Endometrial microvascular endothelial cells (primary cell): ENCODE data around the gene ZFAND4. TPM values are rescaled to one million over a fixed set of nuclear protein-coding genes. Genes with fewer than 3 reads are reported as not detected.
"Not testable (repeated sequence)": the region's sequence is repeated elsewhere in the genome, so short reads cannot be mapped to it uniquely, and the experiment has no call there.

ENCODE experiments used
- in situ Hi-C: cut with HindIII; loops from 2 replicates; pipeline ENCODE4 v1.10.0; 2017; ENCODE audit warnings: low sequenced_read_pairs, low pct_unique_long_range_greater_than_20kb; ENCODE audit errors: inconsistent ontology term
- total RNA-seq: library from RNA; depleted of rRNA; stranded (reverse); fragments of >200 nt; gene quantifications from one replicate; pipeline ENCODE4 v1.2.3, GENCODE V29; 2015; ENCODE audit errors: inconsistent ontology term

ZFAND4 gene
- total RNA-seq, 1 donor from 2014 or later = 3.8 TPM

- in situ Hi-C loops = no loop called here
Measured at GRCh38 chr10:45646384-45647050, 26.1 kb downstream of the ZFAND4 start.

GRCh38 chr10:45644527-45644926 lies 28.0 kb downstream of the ZFAND4 start:
- in situ Hi-C loops = no loop called here

- in situ Hi-C loops = no loop called here
Measured at GRCh38 chr10:45640941-45641340, 31.6 kb downstream of the ZFAND4 start.

GRCh38 chr10:45640049-45640448 lies 32.5 kb downstream of the ZFAND4 start:
- in situ Hi-C loops = no loop called here

- in situ Hi-C loops = no loop called here
Measured at GRCh38 chr10:45627412-45628048, 45.0 kb downstream of the ZFAND4 start.

GRCh38 chr10:45625879-45626278 lies 46.7 kb downstream of the ZFAND4 start:
- in situ Hi-C loops = no loop called here

GRCh38 chr10:45624724-45625123 lies 47.8 kb downstream of the ZFAND4 start:
- in situ Hi-C loops = no loop called here

- in situ Hi-C loops = no loop called here
Measured at GRCh38 chr10:45614869-45615268, 57.7 kb downstream of the ZFAND4 start.

GRCh38 chr10:45612741-45613140 lies 59.8 kb downstream of the ZFAND4 start:
- in situ Hi-C loops = no loop called here

- in situ Hi-C loops = no loop called here
Measured at GRCh38 chr10:45608052-45608451, 64.5 kb downstream of the ZFAND4 start.

GRCh38 chr10:45607276-45607675 lies 65.3 kb downstream of the ZFAND4 start:
- in situ Hi-C loops = no loop called here

GRCh38 chr10:45602836-45603235 lies 69.7 kb downstream of the ZFAND4 start:
- in situ Hi-C loops = no loop called here

- in situ Hi-C loops = no loop called here
Measured at GRCh38 chr10:45602082-45602730, 70.4 kb downstream of the ZFAND4 start.

- in situ Hi-C loops = not testable (repeated sequence)
Measured at GRCh38 chr10:45601254-45601930, 71.2 kb downstream of the ZFAND4 start.

- in situ Hi-C loops = not testable (repeated sequence)
Measured at GRCh38 chr10:45600337-45601253, 72.0 kb downstream of the ZFAND4 start.

- in situ Hi-C loops = no loop called here
Measured at GRCh38 chr10:45599646-45600045, 72.9 kb downstream of the ZFAND4 start.

GRCh38 chr10:45599021-45599603 lies 73.5 kb downstream of the ZFAND4 start:
- in situ Hi-C loops = no loop called here

- in situ Hi-C loops = no loop called here
Measured at GRCh38 chr10:45596526-45596925, 76.0 kb downstream of the ZFAND4 start.
